Activated CD4-positive, alpha-beta T cell treated with anti-CD3 and anti-CD28 coated beads for 1 hour (primary cell): ENCODE data around the gene CNN2.
A peak's percentile ranks its signal among the peaks of the same experiment; 100 is the strongest.
"Not testable (repeated sequence)": the region's sequence is repeated elsewhere in the genome, so short reads cannot be mapped to it uniquely, and the experiment has no call there.

ENCODE experiments used
- DNase-seq: peaks from one replicate; pipeline ENCODE4 v3.0.0-alpha.2; 2020

Gene CNN2

DNA sequence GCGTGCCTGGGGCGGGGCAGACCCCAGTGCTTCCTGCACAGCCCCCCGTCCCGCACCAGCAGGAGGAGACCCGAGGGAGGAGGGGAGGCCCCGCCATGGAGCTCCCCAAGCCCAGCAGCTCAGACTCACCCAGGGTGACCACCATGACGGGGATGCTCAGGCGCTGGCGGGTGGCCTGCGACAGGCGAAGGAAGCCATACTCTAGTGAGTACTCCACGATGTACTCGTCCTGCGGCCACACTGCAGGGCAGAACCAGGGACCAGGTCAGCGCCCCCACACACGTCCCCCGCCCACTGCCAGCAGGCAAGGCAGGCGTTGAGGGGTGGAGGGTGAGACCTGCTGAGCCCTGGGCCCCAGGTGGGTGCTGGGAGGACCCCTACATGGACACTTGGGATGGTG lies 14.1 kb upstream of the CNN2 start:
- DNase-seq = no peak

DNA sequence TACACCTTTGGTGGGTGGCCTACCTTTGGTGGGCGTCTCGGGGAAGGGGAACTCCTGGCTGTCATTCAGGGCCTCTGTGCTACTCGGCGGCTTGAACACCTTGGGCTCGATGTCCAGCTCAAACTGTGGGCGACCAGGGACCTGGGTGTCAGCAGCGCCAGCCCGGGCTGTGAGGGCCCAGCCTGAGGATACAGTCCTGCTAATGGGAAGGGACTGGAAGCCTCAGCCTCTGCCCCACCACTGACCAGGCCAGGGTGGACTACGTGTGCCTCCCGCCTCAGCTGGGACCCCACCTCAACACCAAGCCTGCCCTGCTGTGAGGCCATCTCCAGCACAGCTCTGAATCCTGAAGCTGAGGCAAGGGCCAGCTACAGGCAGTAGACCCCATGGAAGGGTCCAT lies 13.2 kb upstream of the CNN2 start:
- DNase-seq = no peak

GRCh38 chr19:1014161-1015060 lies 12.0 kb upstream of the CNN2 start:
- DNase-seq = no peak

DNA sequence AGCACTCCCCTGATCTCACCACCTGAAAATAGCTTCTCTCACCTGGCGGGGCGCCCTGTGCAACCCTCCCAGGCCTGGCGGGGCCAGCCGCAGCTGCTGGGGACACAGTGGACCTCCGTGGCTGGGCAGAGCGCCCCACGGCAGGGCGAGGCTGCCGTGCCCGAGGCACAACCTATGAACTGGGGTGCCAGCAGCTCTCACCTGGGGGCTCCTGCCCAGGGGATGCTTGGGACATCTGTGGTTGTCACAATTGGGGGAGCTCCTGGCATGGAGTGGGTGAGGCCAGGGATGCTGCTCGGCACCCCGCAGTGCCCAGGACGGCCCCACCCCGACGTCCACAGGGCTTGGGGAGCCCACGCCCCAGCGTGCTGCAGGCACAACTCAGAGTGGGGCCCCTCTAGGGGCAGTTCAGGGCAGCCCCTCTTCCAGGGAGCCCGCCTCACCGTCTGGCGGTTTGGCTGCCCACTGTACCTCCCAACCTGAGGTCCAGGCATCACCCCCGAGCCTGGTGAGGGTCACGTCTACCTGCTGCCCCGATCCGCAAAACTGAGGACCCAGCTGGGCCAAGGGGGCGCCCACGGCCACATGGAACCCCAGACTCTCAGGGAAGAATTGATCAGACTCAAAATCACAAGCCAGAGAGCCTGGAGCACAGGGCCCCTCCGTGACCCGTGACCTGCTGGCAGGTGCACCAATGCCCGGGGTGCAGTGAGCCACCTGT lies 11.2 kb upstream of the CNN2 start:
- DNase-seq = no peak

DNA sequence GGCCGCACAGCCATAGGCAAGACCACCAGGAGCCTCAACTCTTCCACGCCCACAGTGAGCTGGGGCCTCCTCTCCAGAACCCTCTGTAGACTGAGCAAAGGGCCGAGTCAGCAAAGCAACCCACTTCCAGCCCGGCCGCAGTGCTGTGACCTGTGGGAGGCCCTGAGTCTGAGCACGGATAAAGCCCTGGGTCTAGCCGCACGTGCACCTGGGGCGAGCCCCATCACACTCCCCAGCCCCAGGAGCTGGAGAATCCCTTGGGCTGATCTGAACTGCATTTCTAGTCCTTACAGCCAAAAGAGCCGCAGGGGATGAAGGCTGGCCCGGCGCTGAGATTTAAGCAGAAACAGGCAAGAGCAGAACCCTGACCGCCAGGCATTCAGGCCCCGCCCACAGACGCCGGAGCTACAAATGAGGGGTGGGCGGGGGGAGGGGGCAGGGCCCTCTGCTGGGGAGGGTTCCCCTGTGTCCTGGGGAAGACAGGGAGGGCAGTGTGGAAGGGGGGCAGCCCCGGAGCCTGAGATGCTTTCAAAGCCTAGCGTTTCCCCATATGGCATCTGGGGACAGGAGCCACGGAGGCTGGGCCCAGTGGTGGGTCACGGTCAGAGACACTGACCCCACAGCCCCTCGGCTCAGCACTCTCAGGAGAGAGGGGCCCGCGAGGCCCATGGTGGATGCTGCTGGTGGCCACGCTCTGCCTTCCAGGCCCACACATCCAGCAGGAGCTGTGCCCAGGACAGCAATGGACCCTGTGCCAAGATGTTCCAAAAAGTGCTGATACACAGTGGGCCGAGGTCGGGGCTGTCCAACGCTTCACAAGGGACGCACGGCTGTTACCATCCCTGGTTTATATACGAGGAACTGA lies 10.4 kb upstream of the CNN2 start:
- DNase-seq = no peak

GRCh38 chr19:1016647-1017114 lies 9.7 kb upstream of the CNN2 start:
- no peak for DNase-seq

DNA sequence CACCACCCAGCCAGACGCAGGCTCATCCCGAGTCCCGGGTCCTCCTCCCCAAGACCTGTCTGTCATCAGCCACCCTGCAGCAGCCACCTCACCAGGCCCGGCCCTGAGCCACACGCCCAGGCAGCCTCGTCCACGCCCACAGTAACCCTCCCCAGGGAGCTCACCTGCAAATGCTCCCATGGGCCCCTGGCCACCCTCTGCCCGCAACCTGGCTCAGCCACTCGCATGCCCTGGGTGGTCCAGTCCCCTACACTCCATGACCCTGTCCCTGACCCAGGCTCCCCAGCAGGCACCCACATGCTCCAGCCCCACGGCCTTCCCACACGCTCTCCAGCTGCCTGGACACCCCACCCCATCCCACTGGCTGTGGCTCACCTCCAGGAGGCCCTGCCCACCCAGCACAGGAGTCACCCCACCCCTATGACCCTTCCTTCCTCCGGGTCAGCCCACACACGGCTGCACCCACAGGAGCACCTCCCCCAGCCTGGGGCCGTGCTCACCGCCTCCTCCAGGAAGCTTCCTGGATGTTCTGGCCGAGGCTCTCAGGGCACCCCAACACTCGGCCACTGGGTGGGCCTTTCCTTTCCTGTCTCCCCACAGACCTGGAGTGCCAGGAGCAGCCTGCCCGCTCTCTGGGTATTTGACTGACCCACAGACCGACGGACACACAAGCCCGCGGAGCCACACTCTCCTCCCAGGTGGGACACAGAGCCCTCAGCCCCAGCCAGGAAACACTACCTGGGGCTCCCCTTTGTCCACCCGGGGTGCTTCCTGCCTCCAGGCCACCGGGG lies 9.1 kb upstream of the CNN2 start:
- no peak for DNase-seq

GRCh38 chr19:1017906-1018305 lies 8.5 kb upstream of the CNN2 start:
- no peak for DNase-seq

GRCh38 chr19:1018393-1018792 lies 8.0 kb upstream of the CNN2 start:
- DNase-seq = no peak

DNA sequence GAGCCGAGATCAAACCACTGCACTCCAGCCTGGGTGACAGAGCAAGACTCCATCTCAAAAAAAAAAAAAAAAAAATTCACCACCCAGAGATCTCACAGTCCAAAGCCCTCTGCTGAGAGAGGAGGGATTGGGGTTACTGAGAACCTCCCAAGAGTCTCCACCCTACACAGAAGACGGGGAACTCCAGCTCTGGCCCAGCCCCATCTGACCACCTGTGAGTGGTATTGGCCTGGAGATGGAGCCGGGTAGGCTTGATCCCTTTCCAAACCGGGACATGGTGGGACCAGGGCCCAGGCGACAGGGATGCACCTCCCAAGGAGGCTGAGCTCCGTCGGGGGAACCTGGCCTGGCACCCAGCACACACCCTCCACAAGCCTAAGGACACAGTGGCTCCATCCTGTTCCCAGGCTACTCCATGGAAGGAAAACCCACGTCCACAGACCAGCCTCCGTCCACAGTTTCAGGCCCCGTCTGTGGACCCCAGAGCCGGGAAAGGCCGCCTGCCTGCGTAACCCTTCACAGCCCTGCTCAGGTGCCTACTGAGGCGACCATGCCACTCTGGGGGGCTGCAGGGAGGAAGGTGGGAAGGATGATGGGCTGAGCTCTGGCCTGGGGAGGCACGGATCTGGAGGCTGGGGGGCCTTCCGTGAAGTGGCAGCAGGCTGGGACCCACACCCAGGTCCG lies 7.3 kb upstream of the CNN2 start:
- DNase-seq = no peak

DNA sequence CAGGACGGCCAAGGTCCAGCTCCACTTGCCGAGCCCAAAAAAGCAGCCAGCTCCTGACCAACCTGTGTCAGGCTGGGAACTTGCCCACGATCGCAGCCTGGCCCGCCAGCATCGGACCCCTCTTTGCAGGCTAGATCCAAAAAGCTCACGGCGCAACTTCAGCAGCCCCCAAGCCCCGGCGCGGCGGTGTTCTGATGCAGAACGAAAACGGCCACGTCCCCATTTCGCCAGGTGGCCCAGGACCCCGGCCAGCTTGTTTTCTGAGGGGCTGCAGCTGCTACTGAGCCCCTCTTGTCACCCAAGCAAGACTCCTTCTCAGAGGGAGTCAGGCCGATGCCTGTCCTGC lies 6.8 kb upstream of the CNN2 start:
- DNase-seq = no peak

DNA sequence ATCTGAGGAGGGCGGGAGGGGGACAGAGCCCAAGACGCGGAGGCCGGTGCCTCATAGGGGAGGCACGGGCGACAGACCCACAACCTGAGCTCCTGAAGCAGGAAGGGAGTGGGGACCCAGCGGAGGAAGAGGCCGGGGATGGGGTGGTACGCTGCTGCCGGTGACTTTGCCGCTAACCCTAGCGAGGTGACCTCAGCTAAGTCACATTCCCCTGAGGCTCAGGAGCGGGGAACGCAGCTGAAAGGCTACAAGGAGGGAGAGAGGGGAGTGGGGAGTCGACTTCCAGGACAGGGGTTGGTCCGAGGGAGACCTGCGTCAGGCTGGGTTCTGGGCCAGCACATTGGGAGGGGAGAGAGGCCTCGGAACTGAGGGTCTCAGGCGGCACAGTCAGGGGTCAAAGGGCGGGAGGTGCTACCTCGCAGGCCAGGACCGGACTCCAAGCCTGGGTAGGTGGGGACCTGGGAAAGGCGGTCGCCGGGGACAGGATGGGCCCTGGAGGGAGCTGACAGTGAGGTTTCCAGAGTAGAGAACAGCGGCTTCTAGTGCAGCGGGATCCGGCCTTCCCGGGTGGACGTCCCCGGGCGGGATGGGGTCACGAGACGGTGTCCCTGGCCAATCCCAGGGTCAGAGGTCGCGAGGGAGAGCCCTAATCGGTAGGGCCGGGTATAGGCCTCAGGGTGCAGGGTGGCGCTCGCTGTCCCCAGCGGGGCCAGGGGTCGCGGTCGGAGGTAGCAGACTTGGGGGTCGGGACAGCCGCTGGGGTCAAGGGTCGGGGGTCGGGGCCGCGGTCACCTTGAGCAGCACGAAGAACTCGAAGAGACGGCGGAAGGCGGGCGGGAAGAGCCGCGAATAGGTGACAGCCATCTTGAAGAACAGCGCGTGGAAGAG lies 6.2 kb upstream of the CNN2 start:
- DNase-seq = peak; percentile 24

GRCh38 chr19:1020868-1021425 lies 5.5 kb upstream of the CNN2 start, which contains the start of gene TMEM259:
Gene TMEM259 (minus strand): TSS chr19:1021123. CDS start chr19:1020996, 127 bp downstream.
- DNase-seq = peak; percentile 96

GRCh38 chr19:1023883-1024188 lies 2.6 kb upstream of the CNN2 start:
- not testable (repeated sequence) for DNase-seq

GRCh38 chr19:1025080-1025479 lies 1.3 kb upstream of the CNN2 start:
- not testable (repeated sequence) for DNase-seq

DNA sequence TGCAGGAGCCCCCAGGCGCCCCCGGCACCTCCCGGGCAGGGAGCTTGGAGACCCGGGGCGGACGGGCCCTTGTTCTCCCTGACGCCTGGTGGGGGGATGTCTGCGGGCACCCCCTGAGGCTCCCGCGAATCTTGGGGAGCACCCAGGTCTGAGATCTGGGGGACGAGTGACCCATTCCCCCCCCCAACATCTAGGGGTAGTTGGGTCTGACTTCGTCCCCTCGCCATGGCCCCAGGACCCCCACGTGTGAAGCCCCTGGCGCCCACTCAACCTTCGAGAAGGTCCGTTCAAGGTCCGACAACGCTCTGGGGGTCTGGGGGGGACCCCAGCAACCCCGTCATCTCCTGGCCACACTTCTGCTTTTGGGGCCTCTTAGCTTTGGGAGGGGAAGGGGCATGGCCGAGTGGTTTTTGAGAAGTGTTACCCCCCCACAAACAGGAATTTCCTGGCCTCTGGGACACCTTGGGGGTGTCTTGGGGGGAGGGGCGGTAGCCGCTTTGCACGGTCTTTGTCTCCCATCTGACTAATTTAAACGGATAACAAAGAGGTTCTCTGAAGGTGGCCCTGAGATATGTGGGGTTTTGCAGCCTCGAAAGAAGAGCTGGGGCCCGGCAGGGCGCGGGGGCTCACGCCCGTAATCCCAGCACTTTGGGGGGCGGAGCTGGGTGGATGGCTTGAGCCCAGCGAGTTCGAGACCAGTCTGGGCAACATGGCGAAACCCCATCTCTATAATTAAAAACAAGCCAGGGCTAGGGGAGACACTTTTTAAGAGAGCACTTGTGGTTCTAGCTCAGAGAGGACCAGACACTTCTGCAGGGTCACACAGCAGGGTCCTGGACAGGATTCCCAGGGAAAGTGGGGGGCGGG lies 608 bp downstream of the CNN2 start:
- no peak for DNase-seq

- no peak for DNase-seq
Observed at GRCh38 chr19:1027650-1028061, 1.2 kb downstream of the CNN2 start.

DNA sequence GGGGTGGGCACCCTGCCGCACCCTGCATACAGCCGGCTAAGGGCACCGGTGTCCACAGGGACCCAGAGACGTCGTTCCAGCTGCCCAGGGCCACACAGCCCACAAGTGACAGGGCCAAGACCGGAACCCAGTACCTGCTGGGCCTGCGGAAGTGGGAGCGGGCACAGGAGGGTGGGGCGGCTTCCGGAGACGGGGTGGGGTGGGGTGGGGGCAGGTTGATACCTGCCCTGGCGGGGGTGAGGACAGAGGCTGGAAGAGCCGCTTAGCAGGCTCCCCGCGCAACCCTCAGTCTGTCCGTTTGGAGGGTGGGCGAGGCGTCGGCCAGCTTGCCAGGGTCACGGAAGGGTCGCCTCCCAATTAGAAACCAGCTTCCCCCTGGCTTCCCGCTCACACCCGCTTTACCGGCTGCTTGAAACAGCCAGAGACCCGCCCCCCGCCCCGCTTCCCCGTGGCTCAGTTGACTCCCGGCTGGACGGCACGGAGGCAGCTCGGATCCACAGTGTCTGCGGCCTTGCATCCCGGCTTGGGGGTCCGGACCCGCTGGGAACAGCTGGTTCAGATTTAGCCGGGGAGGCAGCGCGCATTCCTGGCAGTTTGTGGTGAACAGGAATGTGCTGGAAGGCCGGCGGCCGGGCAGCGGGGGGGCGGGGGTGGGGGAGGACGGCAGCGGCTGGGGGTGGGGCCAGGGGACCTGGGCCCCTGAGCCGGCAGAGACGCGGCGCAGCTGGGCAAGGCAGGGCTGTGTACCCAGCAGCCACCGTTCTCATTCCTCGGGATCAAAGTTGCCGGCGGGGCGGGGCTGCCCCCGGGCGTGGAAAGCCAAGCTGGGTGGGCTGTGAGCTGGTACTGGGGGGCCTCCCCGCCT lies 1.9 kb downstream of the CNN2 start:
- peak; percentile 37 for DNase-seq
